IMR-90 (cell line): ENCODE measurements around the gene GNB1L. TPM values are rescaled to one million over a fixed set of nuclear protein-coding genes. Genes with fewer than 3 reads are reported as not detected.

Source experiments
- ATAC-seq: fragments of 200-7000 bp; cut with Tn5 transposase; 2 replicates; pipeline ENCODE4 v1.9.1; 2020; ENCODE audit warnings: low read depth, mild to moderate bottlenecking, moderate library complexity
- BruUV-seq: library from RNA; stranded (reverse); fragments of 400-500 nt; replicated peaks from 2 replicates; lab custom pipeline; 2021; lab: Mats Ljungman, UMichigan
- CTCF ChIA-PET: fragments of 300-600 bp; formaldehyde crosslinking; extraction: SDS; loops from one replicate; lab custom pipeline; 2021; ENCODE audit warnings: antibody characterized with exemption; lab: Yijun Ruan, JAX
- POLR2A ChIA-PET: fragments of 300-600 bp; sonication (Branson Sonifier 250); formaldehyde crosslinking; loops from one replicate; lab custom pipeline; 2022; ENCODE audit warnings: antibody characterized with exemption; ENCODE audit not compliant: unreplicated experiment; lab: Charles Lee
- DNase-seq: peaks from one replicate; pipeline ENCODE4 v3.0.0; 2013
- H2AFZ ChIP-seq: replicated peaks from 2 replicates; pipeline ENCODE3; 2013; ENCODE audit warnings: low read length, mild to moderate bottlenecking; ENCODE audit not compliant: poor library complexity
- H2AK5ac ChIP-seq: 2 replicates; pipeline ENCODE4 v1.6.1; 2013; ENCODE audit warnings: low read depth, low read length, inconsistent platforms
- H2AK9ac ChIP-seq: replicated peaks from 2 replicates; pipeline ENCODE3; 2013; ENCODE audit warnings: mild to moderate bottlenecking, low read depth, low read length, moderate library complexity; ENCODE audit not compliant: poor library complexity
- H2BK120ac ChIP-seq: 2 replicates; pipeline ENCODE4 v1.6.1; 2013; ENCODE audit warnings: low read depth, low read length, inconsistent platforms
- H2BK15ac ChIP-seq: 3 replicates; pipeline ENCODE4 v1.6.1; 2013; ENCODE audit warnings: low read depth, low read length, inconsistent platforms
- H2BK20ac ChIP-seq: 2 replicates; pipeline ENCODE4 v1.6.1; 2013; ENCODE audit warnings: low read depth, mild to moderate bottlenecking, inconsistent platforms, low read length, moderate library complexity
- H2BK5ac ChIP-seq: 2 replicates; pipeline ENCODE4 v1.6.1; 2013; ENCODE audit warnings: mild to moderate bottlenecking, low read depth, low read length, inconsistent platforms; ENCODE audit not compliant: poor library complexity, severe bottlenecking
- H3K14ac ChIP-seq: replicated peaks from 2 replicates; pipeline ENCODE4 v1.6.1; 2013; ENCODE audit warnings: low read depth, low read length, inconsistent platforms
- H3K18ac ChIP-seq: 2 replicates; pipeline ENCODE4 v1.6.1; 2013; ENCODE audit warnings: low read depth, low read length, control low read depth
- H3K23ac ChIP-seq: 2 replicates; pipeline ENCODE4 v1.6.1; 2013; ENCODE audit warnings: low read depth, low read length, inconsistent platforms
- H3K27ac ChIP-seq: 2 replicates; pipeline ENCODE4 v1.5.1; 2013; ENCODE audit warnings: mild to moderate bottlenecking, control low read depth, low read length; ENCODE audit not compliant: insufficient read depth
- H3K27me3 ChIP-seq: 2 replicates; pipeline ENCODE4 v1.6.1; 2013; ENCODE audit warnings: low read length; ENCODE audit not compliant: control insufficient read depth, insufficient read depth
- H3K36me3 ChIP-seq: 2 replicates; pipeline ENCODE4 v1.6.1; 2013; ENCODE audit warnings: low read length, mixed read lengths; ENCODE audit not compliant: control insufficient read depth, insufficient read depth
- H3K4ac ChIP-seq: 2 replicates; pipeline ENCODE4 v1.6.1; 2013; ENCODE audit warnings: low read depth, low read length, inconsistent platforms
- H3K4me1 ChIP-seq: 2 replicates; pipeline ENCODE4 v1.6.1; 2013; ENCODE audit warnings: low read length, mixed read lengths; ENCODE audit not compliant: control insufficient read depth, insufficient read depth
- H3K4me2 ChIP-seq: 2 replicates; pipeline ENCODE4 v1.6.1; 2013; ENCODE audit warnings: low read depth, mild to moderate bottlenecking, control low read depth, low read length, moderate library complexity
- H3K4me3 ChIP-seq: 2 replicates; pipeline ENCODE4 v1.5.1; 2013; ENCODE audit warnings: low read depth, mild to moderate bottlenecking, control low read depth, low read length, moderate library complexity; ENCODE audit not compliant: insufficient read depth
- H3K56ac ChIP-seq: 2 replicates; pipeline ENCODE4 v1.6.1; 2013; ENCODE audit warnings: low read length, inconsistent platforms; ENCODE audit not compliant: insufficient read depth; ENCODE audit errors: extremely low read depth
- H3K79me1 ChIP-seq, 2 experiments: 2 replicates each; pipeline ENCODE4 v1.6.1; 2013; ENCODE audit warnings: low read length in 2 of 2, inconsistent platforms in 1 of 2, low read depth in 1 of 2
- H3K9ac ChIP-seq: 2 replicates; pipeline ENCODE4 v1.6.1; 2013; ENCODE audit warnings: low read depth, low read length, control low read depth
- H3K9me1 ChIP-seq: 2 replicates; pipeline ENCODE4 v1.6.1; 2013; ENCODE audit warnings: low read length, inconsistent platforms; ENCODE audit not compliant: insufficient read depth
- H3K9me3 ChIP-seq: 2 replicates; pipeline ENCODE4 v1.6.1; 2013; ENCODE audit warnings: low read length; ENCODE audit not compliant: control insufficient read depth, insufficient read depth
- H4K20me1 ChIP-seq: 2 replicates; pipeline ENCODE4 v1.6.1; 2013; ENCODE audit warnings: low read length, inconsistent platforms; ENCODE audit not compliant: insufficient read depth
- H4K5ac ChIP-seq: 2 replicates; pipeline ENCODE4 v1.6.1; 2013; ENCODE audit warnings: mild to moderate bottlenecking, low read depth, low read length, control low read depth
- H4K8ac ChIP-seq, 2 experiments: 2 replicates each; pipeline ENCODE4 v1.6.1; 2013; ENCODE audit warnings: low read depth in 2 of 2, low read length in 2 of 2, control low read depth in 1 of 2, inconsistent platforms in 1 of 2
- H4K91ac ChIP-seq: 2 replicates; pipeline ENCODE4 v1.6.1; 2013; ENCODE audit warnings: low read depth, low read length, inconsistent platforms; ENCODE audit not compliant: insufficient read depth
- CHD1 ChIP-seq: IDR thresholded peaks from 2 replicates; pipeline ENCODE4 v1.6.1; 2012; ENCODE audit warnings: low read depth, low read length, improper control_type of control experiment
- ELK1 ChIP-seq: fragments of 150-350 bp; IDR thresholded peaks from 2 replicates; pipeline ENCODE4 v1.6.1; 2016; ENCODE audit warnings: low read depth, mild to moderate bottlenecking, low read length, moderate library complexity, borderline replicate concordance
- MXI1 ChIP-seq: IDR thresholded peaks from 2 replicates; pipeline ENCODE4 v1.6.1; 2012; ENCODE audit warnings: low read depth, mild to moderate bottlenecking, low read length, moderate library complexity, borderline replicate concordance
- POLR2A ChIP-seq: IDR thresholded peaks from 2 replicates; pipeline ENCODE4 v1.6.1; 2012; ENCODE audit warnings: mild to moderate bottlenecking, low read depth, low read length
- RFX5 ChIP-seq: IDR thresholded peaks from 2 replicates; pipeline ENCODE4 v1.8.0; 2012; ENCODE audit warnings: low read depth, mild to moderate bottlenecking, low read length, moderate library complexity
- WGBS, 2 experiments: methylation state at CpG; one replicate each; pipeline versions ENCODE4 v1.1.5 to v1.1.7; 2013; ENCODE audit warnings: missing lambda C conversion rate in 2 of 2; ENCODE audit not compliant: insufficient read length in 1 of 2; ENCODE audit errors: extremely low coverage in 2 of 2; 5-methylcytosine and 5-hydroxymethylcytosine counted together
- dilution Hi-C: fragments of 300-500 bp; cut with HindIII; formaldehyde crosslinking; loops from one replicate; pipeline ENCODE4 v1.14.3; 2018; ENCODE audit warnings: low sequenced_read_pairs; ENCODE audit not compliant: unreplicated experiment
- in situ Hi-C: fragments of 300-500 bp; cut with MboI; formaldehyde crosslinking; loops from 3 replicates; pipeline ENCODE4 v1.14.3; 2019; ENCODE audit warnings: low sequenced_read_pairs, inconsistent platforms, mixed read lengths
- intact Hi-C: fragments of 100-400 bp; cut with micrococcal nuclease; formaldehyde crosslinking; loops from 2 replicates; pipeline ENCODE4 v1.10.0; 2022
- polyA plus RNA-seq, 3 experiments: library from polyadenylated mRNA; depleted of rRNA; stranded (reverse); fragments of >200 nt; gene quantifications; 2 replicates each; pipeline ENCODE4 v1.2.3, GENCODE V29; 2012; ENCODE audit warnings: low replicate concordance in 1 of 3
- total RNA-seq: library from RNA; depleted of rRNA; stranded (reverse); fragments of >200 nt; gene quantifications from 2 replicates; pipeline ENCODE4 v1.2.3, GENCODE V29; 2012

GNB1L gene
- total and polyA plus RNA-seq, 2 of the 4 experiments (the other 2 are of a cell fraction) = 2.5 to 4.4 TPM

- BruUV-seq = no TSS peak
- no peaks in the 10 kb centered on the region for H3K36me3 ChIP-seq
- WGBS, 2 experiments = 87% methylated on average over 9 of the region's 19 CpGs; no CpG with 5 or more reads in 1 of the 2 experiments
- H3K4me3 ChIP-seq = no peak overlapping the region
- no peak overlapping the region for H2AK5ac ChIP-seq
- H4K20me1 ChIP-seq = no peaks in the 10 kb centered on the region
- H3K4me2 ChIP-seq = no peak overlapping the region
- no peak overlapping the region for H4K5ac ChIP-seq
- no peak for TF ChIP-seq MXI1
- no peak for TF ChIP-seq RFX5
- TF ChIP-seq ELK1 = no peak
- no peak for TF ChIP-seq POLR2A
- TF ChIP-seq CHD1 = no peak
- H3K14ac ChIP-seq = no peak overlapping the region
- no peak overlapping the region for H4K8ac ChIP-seq
- ATAC-seq (no peak), DNase-seq (no peak)
- no peak overlapping the region for H2BK5ac ChIP-seq
- dilution Hi-C loops = no loop called here
- H3K9me1 ChIP-seq = peaks cover 6% of the 10 kb centered on the region
- H3K27ac ChIP-seq = no peak overlapping the region
- H3K4ac ChIP-seq = no peak overlapping the region
- intact Hi-C loops = no loop called here
- no peak overlapping the region for H2AFZ ChIP-seq
- no peak overlapping the region for H2BK20ac ChIP-seq
- no peak overlapping the region for H3K9ac ChIP-seq
- H2BK120ac ChIP-seq = no peak overlapping the region
- POLR2A ChIA-PET = no interaction called here
- no peak overlapping the region for H2AK9ac ChIP-seq
- H4K91ac ChIP-seq = no peak overlapping the region
- H3K4me1 ChIP-seq = peaks cover 14% of the 10 kb centered on the region
- CTCF ChIA-PET = no interaction called here
- H3K23ac ChIP-seq = no peak overlapping the region
- no peak overlapping the region for H2BK15ac ChIP-seq
- no peak overlapping the region for H3K18ac ChIP-seq
- H3K9me3 ChIP-seq = no peaks in the 10 kb centered on the region
- H3K56ac ChIP-seq = no peak overlapping the region
- no peaks in the 10 kb centered on the region for H3K27me3 ChIP-seq
- in situ Hi-C loops = no loop called here
- H3K79me1 ChIP-seq = no peaks in the 10 kb centered on the region
These were observed 51.6 kb downstream of the GNB1L start for GRCh38 chr22:19802894-19803735.
